IPS-NIHi7 (cell line): ENCODE data around the gene YEATS4.

Experiments used
- DNase-seq: peaks from one replicate; pipeline ENCODE4 v3.0.0; 2012; ENCODE audit warnings: mixed read lengths; ENCODE audit errors: extremely low spot score

Gene YEATS4

GRCh38 chr12:69342421-69342820 lies 17.1 kb upstream of the YEATS4 start:
- no peak for DNase-seq

- DNase-seq = no peak
Measured at GRCh38 chr12:69343357-69343756, 16.2 kb upstream of the YEATS4 start.

DNA sequence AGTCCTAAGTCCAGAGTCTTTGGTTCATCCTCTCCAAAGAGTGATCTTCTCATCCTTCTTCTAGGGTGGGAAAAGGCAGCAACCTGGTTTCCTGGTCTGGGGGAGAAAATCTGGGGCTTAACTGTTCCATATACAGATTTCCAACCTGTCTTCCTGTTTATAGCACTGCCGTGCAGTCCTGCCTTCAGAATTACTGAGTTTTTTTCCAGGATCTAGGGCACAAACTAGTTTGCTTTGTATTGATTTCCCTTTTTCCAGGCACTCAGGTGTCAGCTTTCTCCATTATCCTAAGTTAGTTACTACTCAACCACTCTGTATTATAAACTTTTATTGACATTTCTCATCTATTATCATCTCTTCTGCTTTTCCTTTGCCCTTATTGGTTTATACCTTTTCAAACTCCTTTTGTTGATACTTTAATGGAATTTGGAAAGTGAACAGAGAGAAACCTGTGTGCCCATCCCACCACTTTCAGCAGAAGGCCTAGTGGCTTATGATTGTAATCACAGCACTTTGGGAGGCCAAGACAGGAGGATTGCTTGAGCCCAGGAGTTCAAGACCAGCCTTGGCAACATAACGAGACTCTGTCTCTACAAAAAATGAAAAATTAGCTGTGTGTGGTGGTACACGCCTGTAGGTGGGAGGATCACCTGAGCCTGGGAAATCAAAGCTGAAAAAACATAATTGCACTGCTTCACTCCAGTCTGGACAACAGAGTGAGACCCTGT lies 15.5 kb upstream of the YEATS4 start:
- no peak for DNase-seq

- no peak for DNase-seq
Measured at GRCh38 chr12:69345077-69345476, 14.5 kb upstream of the YEATS4 start.

- DNase-seq = no peak
Measured at GRCh38 chr12:69345742-69346141, 13.8 kb upstream of the YEATS4 start.

GRCh38 chr12:69348162-69348938 lies 11.2 kb upstream of the YEATS4 start, which contains the start of gene LYZ:
LYZ (plus strand) TSS chr12:69348381; CDS start chr12:69348409, 28 bp downstream.
- no peak for DNase-seq

GRCh38 chr12:69350002-69350626 lies 9.4 kb upstream of the YEATS4 start:
- DNase-seq = no peak

DNA sequence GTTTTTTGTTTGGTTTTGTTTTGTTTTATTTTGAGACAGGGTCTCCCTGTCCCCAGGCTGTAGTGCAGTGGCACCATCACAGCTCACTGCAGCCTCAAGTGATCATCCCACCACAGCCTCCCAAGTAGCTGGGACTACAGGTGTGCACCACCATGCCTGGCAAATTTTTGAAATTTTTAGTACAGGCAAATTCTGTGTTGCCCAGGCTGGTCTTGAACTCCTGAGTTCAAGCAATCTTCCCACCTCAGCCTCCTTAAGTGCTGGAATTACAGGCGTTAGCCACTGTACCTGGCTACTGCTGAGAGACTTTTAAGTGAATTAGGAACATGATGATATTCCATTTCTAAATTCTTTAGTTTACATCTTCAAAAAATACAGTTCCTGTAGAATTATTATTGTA lies 8.8 kb upstream of the YEATS4 start:
- no peak for DNase-seq

DNA sequence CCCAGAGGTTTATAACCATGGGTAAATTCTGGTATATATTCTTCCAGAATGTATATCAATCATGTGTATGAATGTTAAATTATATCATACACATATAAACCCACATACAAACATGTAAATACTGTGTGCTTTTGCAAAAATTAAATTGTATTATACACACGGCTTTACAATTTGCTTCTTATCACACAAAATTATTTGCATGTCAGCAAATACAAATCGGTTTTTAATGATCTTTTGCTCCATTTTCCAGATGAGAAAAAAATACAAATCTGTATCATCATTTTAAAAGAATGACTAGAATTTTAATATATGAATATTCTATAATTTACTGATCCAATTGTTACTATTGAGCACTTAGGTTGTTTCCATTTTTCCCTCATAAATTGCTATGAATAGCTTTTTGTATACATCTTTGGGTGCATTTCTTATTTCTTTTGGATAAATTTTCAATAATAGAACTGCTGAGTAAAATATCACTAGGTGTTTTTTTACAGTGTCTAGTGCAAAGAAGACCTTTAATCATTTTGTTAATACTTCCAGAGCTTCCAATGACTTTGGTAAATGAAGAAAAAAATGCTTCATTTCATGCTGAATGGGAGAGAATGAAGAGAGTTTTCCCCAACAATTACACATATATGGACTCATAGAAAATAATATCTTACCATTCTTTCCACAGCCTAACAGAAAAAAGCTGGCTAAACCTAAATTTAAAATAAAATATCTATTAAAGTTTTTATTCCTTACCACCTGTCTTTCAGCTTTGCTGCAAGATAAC lies 7.9 kb upstream of the YEATS4 start:
- DNase-seq = no peak

DNA sequence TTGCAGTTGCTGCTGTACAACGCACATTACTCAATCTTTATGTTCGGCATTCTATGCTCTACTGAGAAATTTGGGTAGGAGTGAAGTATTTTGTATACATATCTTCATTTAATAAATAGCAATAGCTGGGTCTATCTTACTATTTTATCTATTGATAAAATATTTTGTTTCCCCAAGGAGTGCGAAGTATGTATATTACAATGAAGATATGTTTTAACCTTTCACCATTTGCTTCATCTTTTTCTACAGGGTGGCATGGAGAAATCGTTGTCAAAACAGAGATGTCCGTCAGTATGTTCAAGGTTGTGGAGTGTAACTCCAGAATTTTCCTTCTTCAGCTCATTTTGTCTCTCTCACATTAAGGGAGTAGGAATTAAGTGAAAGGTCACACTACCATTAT lies 6.6 kb upstream of the YEATS4 start:
- DNase-seq = no peak

DNA sequence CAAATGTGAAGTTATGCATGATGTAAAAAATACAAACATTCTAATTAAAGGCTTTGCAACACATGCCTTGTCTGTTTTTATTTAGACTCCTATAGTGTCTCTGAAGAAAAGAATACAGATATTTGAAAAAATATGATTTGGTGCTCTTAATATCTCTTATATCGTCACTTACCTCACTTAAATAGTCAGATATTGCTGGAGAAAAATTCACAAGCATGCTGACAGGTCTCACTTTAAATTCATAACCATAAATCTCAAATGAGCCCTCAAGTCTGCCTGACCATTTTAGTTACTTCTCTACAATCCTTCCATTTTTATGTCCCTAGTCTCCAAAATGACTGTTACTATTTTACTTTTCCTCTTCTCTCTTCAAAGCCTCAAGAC lies 5.4 kb upstream of the YEATS4 start:
- DNase-seq = no peak

- no peak for DNase-seq
Measured at GRCh38 chr12:69354556-69355187, 4.9 kb upstream of the YEATS4 start.

DNA sequence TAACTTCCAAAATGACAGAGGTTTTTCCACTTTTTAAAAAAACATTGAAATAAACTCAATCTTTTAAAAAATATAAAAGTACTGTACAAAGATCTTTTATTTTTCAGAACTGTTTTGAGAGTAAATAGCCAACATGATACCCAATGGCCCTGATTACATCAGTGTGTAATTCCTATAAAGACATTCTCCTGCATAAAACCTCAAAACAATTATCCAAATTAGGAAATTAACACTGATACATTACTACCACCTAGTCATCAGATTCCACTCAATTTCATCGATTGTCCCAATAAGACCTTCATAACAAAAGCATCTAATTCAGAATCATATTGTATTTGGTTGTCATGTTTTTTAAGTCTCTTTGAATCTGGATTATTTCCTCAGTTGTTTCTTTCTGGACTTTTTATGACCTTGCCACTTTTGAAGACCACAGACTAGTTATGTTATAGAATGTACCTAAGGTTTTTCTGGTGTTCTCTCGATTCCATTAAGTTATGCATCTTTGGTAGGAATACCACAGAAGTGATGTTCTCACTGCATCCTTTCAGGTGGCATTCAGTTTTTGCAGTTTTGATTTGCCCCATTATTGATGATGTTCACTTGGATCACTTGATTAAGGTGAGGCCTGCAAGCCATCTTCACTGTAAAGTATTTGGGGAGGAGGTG lies 4.0 kb upstream of the YEATS4 start:
- DNase-seq = no peak

DNA sequence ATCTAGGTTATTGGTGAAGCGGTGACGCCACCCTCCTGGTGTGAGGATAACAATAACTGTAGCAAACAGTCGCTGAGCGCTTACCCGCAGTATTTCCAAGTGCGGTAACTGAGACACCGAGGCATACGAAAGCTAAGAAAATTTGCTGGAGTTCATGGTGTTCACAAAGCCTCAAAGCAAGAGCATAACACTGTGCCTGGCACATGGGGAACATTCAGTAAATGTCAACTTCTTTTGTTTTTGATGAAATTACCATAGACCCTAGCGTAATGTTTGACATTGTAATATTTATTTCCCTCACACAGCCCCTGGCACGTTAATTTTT lies 767 bp downstream of the YEATS4 start:
- DNase-seq = no peak

DNA sequence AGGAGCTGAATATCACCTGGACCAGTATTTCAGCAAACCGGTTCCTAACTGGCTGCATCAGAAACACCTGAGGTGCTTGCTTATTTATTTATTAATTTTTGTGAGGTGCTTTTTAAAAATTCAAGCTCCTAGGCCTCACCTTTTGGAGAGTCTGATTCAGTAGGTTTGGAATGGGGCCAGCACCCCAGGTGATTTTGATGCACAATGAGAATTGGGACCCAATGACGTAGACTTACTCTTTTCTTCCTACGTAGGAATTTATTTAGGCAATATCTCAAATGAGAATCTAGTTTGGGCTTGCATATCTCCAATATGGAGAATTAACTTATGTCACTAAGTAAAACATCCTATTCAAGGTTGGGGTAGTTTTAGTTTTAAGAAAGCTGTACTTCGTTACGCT lies 7.3 kb downstream of the YEATS4 start:
- no peak for DNase-seq

GRCh38 chr12:69368171-69368570 lies 8.6 kb downstream of the YEATS4 start:
- no peak for DNase-seq

- no peak for DNase-seq
Measured at GRCh38 chr12:69383074-69383473, 23.5 kb downstream of the YEATS4 start.

- DNase-seq = no peak
Measured at GRCh38 chr12:69385038-69385437, 25.5 kb downstream of the YEATS4 start.

DNA sequence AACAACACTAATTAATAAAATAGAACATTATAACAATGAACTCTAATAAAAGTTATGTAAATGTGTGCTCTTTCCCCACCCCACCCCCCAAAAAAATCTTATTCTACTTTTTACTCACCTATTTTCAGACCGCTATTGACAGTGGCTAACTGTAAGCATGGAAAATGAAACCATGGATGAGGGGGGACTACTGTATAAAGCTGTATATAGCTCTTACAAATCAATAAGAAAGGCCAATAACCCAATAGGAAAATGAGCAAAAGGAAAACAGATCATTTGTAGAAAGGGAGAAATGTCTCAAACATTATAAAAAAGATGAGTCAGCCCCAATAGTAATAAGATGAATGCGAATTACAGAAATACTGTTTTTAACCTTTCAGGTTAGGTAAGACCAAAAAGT lies 27.4 kb downstream of the YEATS4 start:
- no peak for DNase-seq

DNA sequence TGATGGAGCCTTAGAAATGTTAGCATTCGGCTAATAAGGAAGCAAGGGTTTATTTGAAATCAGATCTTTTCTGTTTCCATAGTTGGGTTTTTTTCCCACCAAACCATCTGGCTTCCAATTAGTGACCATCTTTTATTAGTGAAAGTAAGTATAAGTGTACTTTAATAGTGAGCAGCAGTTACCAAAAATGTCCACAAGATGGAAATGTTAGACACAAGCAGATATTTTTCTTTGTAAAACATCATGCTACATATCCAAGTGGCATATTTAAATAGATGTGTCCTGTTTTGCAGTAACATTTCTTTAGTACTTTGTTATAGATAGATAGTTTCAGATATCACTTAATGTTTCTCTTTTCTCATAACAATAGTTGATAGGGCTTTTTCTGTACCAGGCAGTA lies 28.8 kb downstream of the YEATS4 start:
- no peak for DNase-seq

- no peak for DNase-seq
Measured at GRCh38 chr12:69389831-69390230, 30.3 kb downstream of the YEATS4 start.
